Liver (tissue), 3 donors: ENCODE data around the gene MAP6D1.

Source experiments
- TAF1 ChIP-seq: conservative IDR thresholded peaks from 2 replicates; pipeline ENCODE4 v1.6.1; 2016; ENCODE audit warnings: antibody characterized with exemption, mild to moderate bottlenecking
- TF ChIP-seq, protein P1 (sequence below): fragments of 150-350 bp; IDR thresholded peaks from 2 replicates; pipeline ENCODE4 v1.5.1; 2017; ENCODE audit warnings: improper control_type of control experiment, low read depth, low read length; ENCODE audit not compliant: missing input control
- TF ChIP-seq, protein P2 (sequence below): IDR thresholded peaks from 2 replicates; pipeline ENCODE4 v1.6.1; 2016; ENCODE audit warnings: antibody characterized with exemption
- TF ChIP-seq, protein P3 (sequence below): IDR thresholded peaks from 2 replicates; pipeline ENCODE4 v1.6.1; 2016; ENCODE audit warnings: antibody characterized with exemption
- donor health status: healthy.
- donor health status: healthy.

DNA sequence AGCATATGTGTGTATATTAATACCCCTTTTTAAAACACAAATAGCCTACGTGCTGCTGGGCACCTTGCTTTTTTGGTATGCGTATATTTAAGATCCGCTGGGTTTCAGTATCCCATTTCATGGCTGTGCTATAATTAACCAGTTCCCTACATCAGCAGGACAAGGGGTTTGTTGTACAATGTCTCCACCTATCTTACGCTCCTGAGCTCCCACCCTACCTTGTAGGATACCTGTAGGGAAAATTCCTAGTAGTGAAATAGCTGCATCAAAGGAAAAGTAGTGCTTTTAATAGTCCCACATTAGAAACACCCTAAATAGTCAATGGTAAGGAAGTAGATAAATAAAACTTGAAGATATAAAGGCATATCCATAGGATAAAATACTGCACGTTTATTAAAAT is 1.4 kb downstream of the MAP6D1 start:
- TF ChIP-seq, protein P1, sequence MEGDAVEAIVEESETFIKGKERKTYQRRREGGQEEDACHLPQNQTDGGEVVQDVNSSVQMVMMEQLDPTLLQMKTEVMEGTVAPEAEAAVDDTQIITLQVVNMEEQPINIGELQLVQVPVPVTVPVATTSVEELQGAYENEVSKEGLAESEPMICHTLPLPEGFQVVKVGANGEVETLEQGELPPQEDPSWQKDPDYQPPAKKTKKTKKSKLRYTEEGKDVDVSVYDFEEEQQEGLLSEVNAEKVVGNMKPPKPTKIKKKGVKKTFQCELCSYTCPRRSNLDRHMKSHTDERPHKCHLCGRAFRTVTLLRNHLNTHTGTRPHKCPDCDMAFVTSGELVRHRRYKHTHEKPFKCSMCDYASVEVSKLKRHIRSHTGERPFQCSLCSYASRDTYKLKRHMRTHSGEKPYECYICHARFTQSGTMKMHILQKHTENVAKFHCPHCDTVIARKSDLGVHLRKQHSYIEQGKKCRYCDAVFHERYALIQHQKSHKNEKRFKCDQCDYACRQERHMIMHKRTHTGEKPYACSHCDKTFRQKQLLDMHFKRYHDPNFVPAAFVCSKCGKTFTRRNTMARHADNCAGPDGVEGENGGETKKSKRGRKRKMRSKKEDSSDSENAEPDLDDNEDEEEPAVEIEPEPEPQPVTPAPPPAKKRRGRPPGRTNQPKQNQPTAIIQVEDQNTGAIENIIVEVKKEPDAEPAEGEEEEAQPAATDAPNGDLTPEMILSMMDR = no peak
- TF ChIP-seq, protein P2, sequence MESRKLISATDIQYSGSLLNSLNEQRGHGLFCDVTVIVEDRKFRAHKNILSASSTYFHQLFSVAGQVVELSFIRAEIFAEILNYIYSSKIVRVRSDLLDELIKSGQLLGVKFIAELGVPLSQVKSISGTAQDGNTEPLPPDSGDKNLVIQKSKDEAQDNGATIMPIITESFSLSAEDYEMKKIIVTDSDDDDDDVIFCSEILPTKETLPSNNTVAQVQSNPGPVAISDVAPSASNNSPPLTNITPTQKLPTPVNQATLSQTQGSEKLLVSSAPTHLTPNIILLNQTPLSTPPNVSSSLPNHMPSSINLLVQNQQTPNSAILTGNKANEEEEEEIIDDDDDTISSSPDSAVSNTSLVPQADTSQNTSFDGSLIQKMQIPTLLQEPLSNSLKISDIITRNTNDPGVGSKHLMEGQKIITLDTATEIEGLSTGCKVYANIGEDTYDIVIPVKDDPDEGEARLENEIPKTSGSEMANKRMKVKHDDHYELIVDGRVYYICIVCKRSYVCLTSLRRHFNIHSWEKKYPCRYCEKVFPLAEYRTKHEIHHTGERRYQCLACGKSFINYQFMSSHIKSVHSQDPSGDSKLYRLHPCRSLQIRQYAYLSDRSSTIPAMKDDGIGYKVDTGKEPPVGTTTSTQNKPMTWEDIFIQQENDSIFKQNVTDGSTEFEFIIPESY = no peak
- TF ChIP-seq, protein P3, sequence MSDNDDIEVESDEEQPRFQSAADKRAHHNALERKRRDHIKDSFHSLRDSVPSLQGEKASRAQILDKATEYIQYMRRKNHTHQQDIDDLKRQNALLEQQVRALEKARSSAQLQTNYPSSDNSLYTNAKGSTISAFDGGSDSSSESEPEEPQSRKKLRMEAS = no peak
- TF ChIP-seq TAF1 = no peak
